Endothelial cell of umbilical vein (primary cell): Measurements from ENCODE around the gene ADARB2. TPM values are rescaled to one million over a fixed set of nuclear protein-coding genes. Genes with fewer than 3 reads are reported as not detected.

Experiments
- BruUV-seq: library from RNA; stranded (reverse); fragments of 400-500 nt; replicated peaks from 2 replicates; lab custom pipeline; 2021; lab: Mats Ljungman, UMichigan
- CTCF ChIA-PET: fragments of 300-600, 350-600 bp; sonication (Branson Sonifier 250); formaldehyde crosslinking; loops from one replicate; lab custom pipeline; 2021; ENCODE audit warnings: antibody characterized with exemption, inconsistent platforms; lab: Charles Lee
- POLR2A ChIA-PET: fragments of 300-600, 350-600 bp; sonication (Branson Sonifier 250); formaldehyde crosslinking; loops from one replicate; lab custom pipeline; 2021; ENCODE audit warnings: antibody characterized with exemption, inconsistent platforms; lab: Charles Lee
- DNase-seq: peaks from one replicate; pipeline ENCODE4 v3.0.0-alpha.2; 2011; ENCODE audit warnings: low read depth, low spot score
- FAIRE-seq: peaks from 2 replicates; lab custom pipeline; 2011; peaks lifted over from hg19 to GRCh38; lab: Jason Lieb, UNC
- H2AFZ ChIP-seq: 2 replicates; pipeline ENCODE4 v1.6.0; 2012; ENCODE audit warnings: low read depth, low read length, control low read depth, inconsistent platforms
- H3K27ac ChIP-seq: 2 replicates; pipeline ENCODE4 v1.5.1; 2011; ENCODE audit warnings: low read depth, mild to moderate bottlenecking, control low read depth, low read length, moderate library complexity; ENCODE audit not compliant: insufficient read depth
- H3K27me3 ChIP-seq, 2 experiments: 2 replicates each; pipeline versions ENCODE4 v1.6.0 to v1.6.1; 2011; ENCODE audit warnings: low read length in 2 of 2, mixed read lengths in 1 of 2; ENCODE audit not compliant: control insufficient read depth in 2 of 2, insufficient read depth in 2 of 2
- H3K36me3 ChIP-seq, 2 experiments: 2 replicates in 1 of 2; 3 replicates in 1 of 2; pipeline ENCODE4 v1.5.1; 2011; ENCODE audit warnings: low read length in 2 of 2, mild to moderate bottlenecking in 1 of 2, moderate library complexity in 1 of 2; ENCODE audit not compliant: control insufficient read depth in 2 of 2, insufficient read depth in 2 of 2; ENCODE audit errors: extremely low read depth in 1 of 2
- H3K4me1 ChIP-seq: 3 replicates; pipeline ENCODE4 v1.5.1; 2011; ENCODE audit warnings: mild to moderate bottlenecking, low read length; ENCODE audit not compliant: control insufficient read depth, insufficient read depth; ENCODE audit errors: extremely low read depth
- H3K4me2 ChIP-seq: 2 replicates; pipeline ENCODE4 v1.6.1; 2011; ENCODE audit warnings: low read length, control low read depth, mixed read lengths; ENCODE audit not compliant: insufficient read depth
- H3K4me3 ChIP-seq, 3 experiments: fragments of 200-600 bp in 1 of 3; sonication (generic), shearing (Covaris generic) in 1 of 3; replicated peaks in 1 of 3; 2 replicates each; pipeline ENCODE4 v1.5.1; 2011 to 2016; ENCODE audit warnings: control low read depth in 3 of 3, low read length in 3 of 3, mild to moderate bottlenecking in 2 of 3, inconsistent platforms in 1 of 3, low read depth in 1 of 3, moderate library complexity in 1 of 3; ENCODE audit not compliant: insufficient read depth in 1 of 3
- H3K79me2 ChIP-seq: 2 replicates; pipeline ENCODE4 v1.6.0; 2012; ENCODE audit warnings: low read length, inconsistent platforms; ENCODE audit not compliant: control insufficient read depth, insufficient read depth
- H3K9ac ChIP-seq: replicated peaks from 2 replicates; pipeline ENCODE3; 2011; ENCODE audit warnings: low read length, control low read depth; ENCODE audit not compliant: insufficient read depth; ENCODE audit errors: extremely low read depth
- H3K9me1 ChIP-seq: replicated peaks from 3 replicates; pipeline ENCODE4 v1.6.0; 2011; ENCODE audit warnings: mild to moderate bottlenecking, low read length; ENCODE audit not compliant: control insufficient read depth, insufficient read depth; ENCODE audit errors: extremely low read depth
- H3K9me3 ChIP-seq: replicated peaks from 2 replicates; pipeline ENCODE4 v1.5.1; 2012; ENCODE audit warnings: low read length, inconsistent platforms; ENCODE audit not compliant: control insufficient read depth, insufficient read depth
- H4K20me1 ChIP-seq: replicated peaks from 2 replicates; pipeline ENCODE3; 2011; ENCODE audit warnings: mild to moderate bottlenecking, low read length; ENCODE audit not compliant: control insufficient read depth, insufficient read depth; ENCODE audit errors: extremely low read depth
- EZH2 ChIP-seq: IDR thresholded peaks from 2 replicates; pipeline ENCODE4 v1.6.1; 2012; ENCODE audit warnings: borderline replicate concordance, low read depth, mild to moderate bottlenecking, moderate library complexity, low read length, inconsistent platforms; ENCODE audit not compliant: severe bottlenecking
- FOS ChIP-seq: IDR thresholded peaks from 2 replicates; pipeline ENCODE4 v1.6.1; 2011; ENCODE audit warnings: mild to moderate bottlenecking, low read length, moderate library complexity, borderline replicate concordance; ENCODE audit not compliant: insufficient read depth
- GATA2 ChIP-seq: IDR thresholded peaks from 2 replicates; pipeline ENCODE4 v1.7.0; 2011; ENCODE audit warnings: low read depth, mild to moderate bottlenecking, moderate library complexity, mixed read lengths, low read length; ENCODE audit not compliant: insufficient read length, insufficient read depth
- JUN ChIP-seq: IDR thresholded peaks from 2 replicates; pipeline ENCODE4 v1.6.1; 2011; ENCODE audit warnings: borderline replicate concordance, low read depth; ENCODE audit not compliant: insufficient read length, insufficient read depth
- MYC ChIP-seq: IDR thresholded peaks from one replicate; pipeline ENCODE4 v1.6.1; 2011; ENCODE audit warnings: mild to moderate bottlenecking, low read depth, low read length
- POLR2A ChIP-seq: IDR thresholded peaks from 2 replicates; pipeline ENCODE4 v1.6.1; 2012; ENCODE audit warnings: low read depth, mild to moderate bottlenecking, control low read depth, low read length
- POLR2AphosphoS5 ChIP-seq: IDR thresholded peaks from 2 replicates; pipeline ENCODE4 v1.6.1; 2012; ENCODE audit warnings: low read depth, mild to moderate bottlenecking, control low read depth, low read length, moderate library complexity; ENCODE audit not compliant: insufficient read depth
- dilution Hi-C: fragments of 300-500 bp; cut with MboI; formaldehyde crosslinking; loops from one replicate; pipeline ENCODE4 v1.15.0; 2019; ENCODE audit warnings: low sequenced_read_pairs; ENCODE audit not compliant: extremely low pct_ligation_motif_present
- intact Hi-C: fragments of 100-400 bp; cut with micrococcal nuclease; formaldehyde crosslinking; loops from one replicate; pipeline ENCODE4 v1.10.0; 2022
- polyA plus RNA-seq, 4 experiments: library from polyadenylated mRNA; depleted of rRNA in 3 of 4; stranded (reverse) in 3 of 4; unstranded in 1 of 4; fragments of >200 nt; gene quantifications; 2 replicates each; pipeline versions ENCODE4 v1.2.1 to v1.2.3, GENCODE V29; 2011 to 2012; ENCODE audit warnings: missing spikeins in 1 of 4
- total RNA-seq: library from RNA; stranded (reverse); gene quantifications from 2 replicates; pipeline ENCODE4 v1.2.3, GENCODE V29; 2021
- TF ChIP-seq, protein P1 (sequence below): IDR thresholded peaks from 2 replicates; pipeline ENCODE4 v1.6.1; 2011; ENCODE audit not compliant: insufficient read depth, insufficient read length
- TF ChIP-seq, protein P2 (sequence below), 2 donors: IDR thresholded peaks; 1 replicate in 1 of 2; 2 replicates in 1 of 2; pipeline ENCODE4 v1.5.1; 2011; ENCODE audit warnings: low read length in 2 of 2, mild to moderate bottlenecking in 2 of 2, moderate library complexity in 2 of 2, control low read depth in 1 of 2, inconsistent platforms in 1 of 2, low read depth in 1 of 2; ENCODE audit not compliant: insufficient read depth in 1 of 2; ENCODE audit errors: extremely low read depth in 1 of 2

ADARB2 gene
- total and polyA plus RNA-seq, 2 donors (not counting 3 experiments of a cell fraction or from before 2014, with no cell fraction given), result not detected

DNA sequence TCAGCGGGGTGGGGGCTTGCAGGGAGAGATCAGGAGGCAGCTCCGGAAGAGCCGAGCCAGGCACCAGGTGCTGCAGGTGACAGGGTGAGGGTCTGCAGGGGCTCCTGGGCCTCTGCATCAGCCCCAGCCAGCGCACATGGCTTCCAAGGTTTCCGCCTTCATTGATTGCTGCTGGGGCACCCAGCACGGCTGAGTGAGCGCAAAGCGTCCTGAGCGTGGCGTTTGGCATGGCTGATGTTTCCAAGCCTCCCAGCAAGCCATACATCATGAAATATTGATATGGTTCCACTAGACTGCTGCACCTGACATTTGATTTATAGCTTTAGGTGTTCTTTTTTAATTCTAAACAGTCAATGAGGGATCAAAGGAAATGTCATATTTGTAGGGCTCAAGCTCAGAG, 422.1 kb downstream of the ADARB2 start:
- no peaks in the 10 kb centered on the region for H3K9me1 ChIP-seq
- no peak overlapping the region for H3K27ac ChIP-seq
- intact Hi-C loops (no loop called here), dilution Hi-C loops (no loop called here)
- H3K4me2 ChIP-seq, result no peak overlapping the region
- no peaks in the 10 kb centered on the region for H3K4me1 ChIP-seq
- TF ChIP-seq, protein P1, sequence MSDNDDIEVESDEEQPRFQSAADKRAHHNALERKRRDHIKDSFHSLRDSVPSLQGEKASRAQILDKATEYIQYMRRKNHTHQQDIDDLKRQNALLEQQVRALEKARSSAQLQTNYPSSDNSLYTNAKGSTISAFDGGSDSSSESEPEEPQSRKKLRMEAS, result no peak
- TF ChIP-seq POLR2A, result no peak
- TF ChIP-seq, protein P2, sequence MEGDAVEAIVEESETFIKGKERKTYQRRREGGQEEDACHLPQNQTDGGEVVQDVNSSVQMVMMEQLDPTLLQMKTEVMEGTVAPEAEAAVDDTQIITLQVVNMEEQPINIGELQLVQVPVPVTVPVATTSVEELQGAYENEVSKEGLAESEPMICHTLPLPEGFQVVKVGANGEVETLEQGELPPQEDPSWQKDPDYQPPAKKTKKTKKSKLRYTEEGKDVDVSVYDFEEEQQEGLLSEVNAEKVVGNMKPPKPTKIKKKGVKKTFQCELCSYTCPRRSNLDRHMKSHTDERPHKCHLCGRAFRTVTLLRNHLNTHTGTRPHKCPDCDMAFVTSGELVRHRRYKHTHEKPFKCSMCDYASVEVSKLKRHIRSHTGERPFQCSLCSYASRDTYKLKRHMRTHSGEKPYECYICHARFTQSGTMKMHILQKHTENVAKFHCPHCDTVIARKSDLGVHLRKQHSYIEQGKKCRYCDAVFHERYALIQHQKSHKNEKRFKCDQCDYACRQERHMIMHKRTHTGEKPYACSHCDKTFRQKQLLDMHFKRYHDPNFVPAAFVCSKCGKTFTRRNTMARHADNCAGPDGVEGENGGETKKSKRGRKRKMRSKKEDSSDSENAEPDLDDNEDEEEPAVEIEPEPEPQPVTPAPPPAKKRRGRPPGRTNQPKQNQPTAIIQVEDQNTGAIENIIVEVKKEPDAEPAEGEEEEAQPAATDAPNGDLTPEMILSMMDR (IDR thresholded peaks at IDR 0.05; ENCODE audit: extremely low read depth in 1 of 2, insufficient read depth in 1 of 2, low read depth in 1 of 2, low read length in 2 of 2), result no peak
- no peak for TF ChIP-seq GATA2
- TF ChIP-seq EZH2, result no peak
- TF ChIP-seq FOS, result no peak
- TF ChIP-seq JUN, result no peak
- TF ChIP-seq POLR2AphosphoS5, result no peak
- no peak for TF ChIP-seq MYC
- no peaks in the 10 kb centered on the region for H3K79me2 ChIP-seq
- no peaks in the 10 kb centered on the region for H3K9me3 ChIP-seq
- no peak overlapping the region for H2AFZ ChIP-seq
- no peak overlapping the region for H3K4me3 ChIP-seq
- H3K36me3 ChIP-seq, result no peaks in the 10 kb centered on the region
- no peak overlapping the region for H3K9ac ChIP-seq
- DNase-seq (no peak), FAIRE-seq (no peak)
- ChIA-PET CTCF (no interaction called here), POLR2A (no interaction called here)
- H3K27me3 ChIP-seq, result no peaks in the 10 kb centered on the region
- BruUV-seq, result no TSS peak
- no peaks in the 10 kb centered on the region for H4K20me1 ChIP-seq
